Peyer's patch (tissue), 4 donors: ENCODE data around the gene C1RL.

Experiments used
- POLR2A ChIP-seq, 2 donors: fragments of 450-650 bp; IDR thresholded peaks; one replicate each; pipeline ENCODE4 v1.5.1; 2017; ENCODE audit warnings: antibody characterized with exemption in 2 of 2, mild to moderate bottlenecking in 2 of 2, moderate library complexity in 2 of 2
- TF ChIP-seq, protein P1 (sequence below), 6 experiments: fragments of 450-650 bp in 4 of 6; fragments of 200-600 bp in 2 of 6; sonication (generic) in 1 of 6; IDR thresholded peaks; one replicate each; pipeline ENCODE4 v1.5.1; 2017 to 2019; ENCODE audit warnings: antibody characterized with exemption in 6 of 6, mild to moderate bottlenecking in 3 of 6, moderate library complexity in 1 of 6

DNA sequence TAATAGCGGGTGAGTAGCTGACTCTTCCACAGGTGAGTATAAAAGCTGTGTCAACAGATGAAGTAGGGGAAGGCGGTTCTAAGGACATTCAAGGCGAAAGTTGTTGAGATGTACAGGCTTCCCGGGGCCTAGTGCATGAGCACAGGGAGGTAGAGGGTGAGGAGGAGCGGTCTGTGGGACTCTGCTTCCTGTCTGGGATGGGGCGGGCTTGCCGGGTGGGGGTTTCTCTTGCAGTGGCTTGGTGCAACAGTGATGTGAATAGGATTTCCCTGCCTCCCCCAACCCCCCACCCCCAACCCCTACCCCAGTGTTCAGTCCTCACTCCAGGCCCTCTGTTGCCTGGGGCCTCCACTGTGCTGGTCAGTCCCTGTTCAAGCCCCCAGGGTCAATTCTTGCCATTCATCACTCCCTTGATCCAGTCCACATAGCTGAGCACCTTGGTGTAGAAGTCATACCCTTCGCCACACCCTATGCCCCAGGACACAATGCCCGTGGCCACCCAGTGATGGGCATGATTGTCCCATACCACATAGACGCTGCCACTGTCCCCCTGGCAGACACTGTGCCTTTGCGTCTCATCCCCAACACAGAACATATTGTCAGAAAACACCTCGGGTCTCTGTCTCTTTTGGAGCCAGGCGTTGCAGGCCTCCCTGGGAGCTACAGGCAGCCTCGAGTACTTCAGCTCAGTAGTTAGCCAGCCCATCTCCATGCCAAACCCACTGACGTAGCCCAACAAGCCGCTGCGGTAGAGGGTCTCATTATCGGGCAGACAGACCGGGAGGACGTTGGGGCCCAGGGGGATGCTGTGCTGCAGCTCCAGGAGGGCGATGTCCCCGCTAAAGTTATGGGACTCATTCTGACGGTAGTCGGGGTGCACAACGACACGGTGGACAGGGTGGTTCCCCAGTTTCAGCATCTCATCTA, 12.7 kb downstream of the C1RL start:
- TF ChIP-seq POLR2A (IDR thresholded peaks at IDR 0.05): no peak
- TF ChIP-seq, protein P1, sequence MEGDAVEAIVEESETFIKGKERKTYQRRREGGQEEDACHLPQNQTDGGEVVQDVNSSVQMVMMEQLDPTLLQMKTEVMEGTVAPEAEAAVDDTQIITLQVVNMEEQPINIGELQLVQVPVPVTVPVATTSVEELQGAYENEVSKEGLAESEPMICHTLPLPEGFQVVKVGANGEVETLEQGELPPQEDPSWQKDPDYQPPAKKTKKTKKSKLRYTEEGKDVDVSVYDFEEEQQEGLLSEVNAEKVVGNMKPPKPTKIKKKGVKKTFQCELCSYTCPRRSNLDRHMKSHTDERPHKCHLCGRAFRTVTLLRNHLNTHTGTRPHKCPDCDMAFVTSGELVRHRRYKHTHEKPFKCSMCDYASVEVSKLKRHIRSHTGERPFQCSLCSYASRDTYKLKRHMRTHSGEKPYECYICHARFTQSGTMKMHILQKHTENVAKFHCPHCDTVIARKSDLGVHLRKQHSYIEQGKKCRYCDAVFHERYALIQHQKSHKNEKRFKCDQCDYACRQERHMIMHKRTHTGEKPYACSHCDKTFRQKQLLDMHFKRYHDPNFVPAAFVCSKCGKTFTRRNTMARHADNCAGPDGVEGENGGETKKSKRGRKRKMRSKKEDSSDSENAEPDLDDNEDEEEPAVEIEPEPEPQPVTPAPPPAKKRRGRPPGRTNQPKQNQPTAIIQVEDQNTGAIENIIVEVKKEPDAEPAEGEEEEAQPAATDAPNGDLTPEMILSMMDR (IDR thresholded peaks at IDR 0.05): no peak
